A673 (cell line): Measurements from ENCODE around the gene EPB41L5.
"Not testable (repeated sequence)": the region's sequence is repeated elsewhere in the genome, so short reads cannot be mapped to it uniquely, and the experiment has no call there.

Source experiments
- CTCF ChIP-seq: fragments of 300-800, 200-600 bp; sonication (generic); conservative IDR thresholded peaks from 2 replicates; pipeline ENCODE4 v1.5.1; 2017; ENCODE audit warnings: low read depth, mild to moderate bottlenecking, antibody characterized with exemption, low read length, moderate library complexity, mixed read lengths
- EZH2 ChIP-seq: fragments of 200-600 bp; sonication (generic); IDR thresholded peaks from 2 replicates; pipeline ENCODE4 v1.6.1; 2017; ENCODE audit warnings: borderline replicate concordance, low read depth, mild to moderate bottlenecking, mixed read lengths, antibody characterized with exemption, low read length; ENCODE audit not compliant: poor library complexity, severe bottlenecking

DNA sequence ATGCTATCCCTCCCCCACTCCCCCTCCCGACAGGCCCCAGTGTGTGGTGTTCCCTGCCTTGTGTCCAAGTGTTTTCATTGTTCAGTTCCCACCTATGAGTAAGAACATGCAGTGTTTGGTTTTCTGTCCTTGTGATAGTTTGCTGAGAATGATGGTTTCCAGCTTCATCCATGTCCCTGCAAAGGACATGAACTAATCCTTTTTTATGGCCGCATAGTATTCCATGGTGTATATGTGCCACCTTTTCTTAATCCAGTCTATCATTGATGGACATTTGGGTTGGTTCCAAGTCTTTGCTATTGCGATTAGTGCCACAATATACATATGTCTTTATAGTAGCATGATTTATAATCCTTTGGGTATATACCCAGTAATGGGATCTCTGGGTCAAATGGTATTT, 108.5 kb downstream of the EPB41L5 start:
- TF ChIP-seq CTCF, EZH2: not testable (repeated sequence)
